Sciatic nerve (tissue), 2 donors: ENCODE results near the gene DEFB124. TPM values are rescaled to one million over a fixed set of nuclear protein-coding genes. Genes with fewer than 3 reads are reported as not detected.
"Not testable (repeated sequence)": the region's sequence is repeated elsewhere in the genome, so short reads cannot be mapped to it uniquely, and the experiment has no call there.

Experiments used
- ATAC-seq: fragments of 200-7000 bp; cut with Tn5 transposase; one replicate; pipeline ENCODE4 v1.9.1; 2020; ENCODE audit warnings: mild to moderate bottlenecking, moderate library complexity
- DNase-seq: peaks from one replicate; pipeline ENCODE4 v3.0.0-alpha.2; 2020; ENCODE audit warnings: low spot score
- intact Hi-C: fragments of 100-400 bp; cut with DNase I; formaldehyde crosslinking; loops from one replicate; pipeline ENCODE4 v1.14.2; 2022
- total RNA-seq: library from RNA; stranded (reverse); fragmentation: NEBNext Ultra II Directional; extraction: Animal tissue kit (Norgen Biotek cat#: 25700); gene quantifications from one replicate; pipeline ENCODE4 v1.2.1, GENCODE V29; 2021
- donor health status: DM: no; HTN: no; CAD: no.
- donor health status: DM: no; HTN: no; CAD: no.

The DEFB124 gene
- total RNA-seq, 1 donor from 2014 or later: 1.8 TPM

DNA sequence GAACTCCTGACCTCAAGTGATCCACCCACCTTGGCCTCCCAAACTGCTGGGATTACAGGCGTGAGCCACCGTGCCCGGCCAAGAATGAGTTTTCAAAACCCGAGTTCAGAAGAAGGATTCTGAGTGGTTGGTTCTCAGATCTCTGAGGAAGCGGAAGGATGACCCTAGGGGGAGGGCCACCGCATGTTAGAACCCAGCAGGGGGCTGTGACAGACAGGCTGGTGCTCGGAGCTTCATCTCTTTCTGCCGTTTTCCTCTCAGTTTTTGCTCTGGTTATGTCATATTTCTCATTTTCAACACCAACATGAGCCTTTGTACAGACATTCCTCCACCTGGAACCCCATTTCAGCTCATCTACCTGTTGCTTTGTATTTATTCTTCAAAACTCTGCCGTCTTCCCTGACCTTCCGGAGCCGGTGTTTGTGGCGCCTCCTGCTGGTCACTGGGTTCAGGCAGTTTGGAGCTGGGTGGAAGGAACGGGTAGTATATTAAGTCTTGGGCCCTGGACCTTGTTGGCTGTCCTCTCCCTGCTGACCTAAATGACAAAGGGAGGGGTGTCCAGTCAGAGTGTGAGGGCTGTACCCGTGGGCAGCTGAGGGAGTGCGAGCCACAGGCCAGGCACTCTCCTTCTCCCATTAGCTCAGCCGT is 34.8 kb downstream of the DEFB124 start, which contains the start of gene DEFB123:
TSS of gene DEFB123 (plus strand) at position 621 of the 648 bp plus-strand sequence. CDS start 67 bp downstream, outside the sequence.
- ATAC-seq (no peak), DNase-seq (no peak)
- intact Hi-C loops: no loop called here

DNA sequence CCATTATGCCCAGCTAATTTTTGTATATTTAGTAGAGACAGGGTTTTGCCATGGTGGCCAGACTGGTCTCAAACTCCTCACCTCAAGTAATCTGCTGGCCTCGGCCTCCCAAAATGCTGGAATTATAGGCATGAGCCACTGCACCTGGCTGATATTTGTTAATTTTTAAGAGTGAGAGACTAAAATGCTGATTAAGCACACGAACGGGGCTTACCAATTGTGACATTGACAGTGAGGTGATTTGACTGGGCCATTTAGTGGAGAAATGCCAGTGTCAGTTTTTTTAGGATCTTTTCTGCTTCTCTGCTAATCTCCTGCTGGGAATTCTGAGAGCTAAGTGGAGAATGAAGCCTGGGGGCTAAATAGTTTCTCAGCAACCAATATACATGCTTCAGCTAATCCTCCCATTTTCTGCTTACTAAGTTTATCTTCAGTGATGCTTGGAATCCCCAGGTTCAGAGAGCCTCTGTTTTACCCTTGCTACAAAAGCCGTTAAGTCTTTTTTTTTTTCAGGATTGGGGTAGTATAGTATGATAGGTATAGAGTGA is 44.3 kb downstream of the DEFB124 start:
- intact Hi-C loops: no loop called here
- no peak for ATAC-seq

DNA sequence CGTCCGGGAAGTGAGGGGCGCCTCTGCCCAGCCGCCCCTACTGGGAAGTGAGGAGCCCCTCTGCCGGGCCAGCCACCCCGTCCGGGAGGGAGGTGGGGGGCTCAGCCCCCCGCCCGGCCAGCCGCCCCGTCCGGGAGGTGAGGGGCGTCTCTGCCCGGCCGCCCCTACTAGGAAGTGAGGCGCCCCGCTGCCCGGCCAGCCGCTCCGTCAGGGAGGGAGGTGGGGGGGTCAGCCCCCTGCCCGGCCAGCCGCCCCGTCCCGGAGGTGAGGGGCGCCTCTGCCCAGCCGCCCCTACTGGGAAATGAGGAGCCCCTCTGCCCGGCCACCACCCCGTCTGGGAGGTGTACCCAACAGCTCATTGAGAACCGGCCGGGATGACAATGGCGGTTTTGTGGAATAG is 47.4 kb downstream of the DEFB124 start:
- intact Hi-C loops: not testable (repeated sequence)

More for the DNA sequence above, 44.3 kb downstream of the DEFB124 start:
- DNase-seq: no peak

DNA sequence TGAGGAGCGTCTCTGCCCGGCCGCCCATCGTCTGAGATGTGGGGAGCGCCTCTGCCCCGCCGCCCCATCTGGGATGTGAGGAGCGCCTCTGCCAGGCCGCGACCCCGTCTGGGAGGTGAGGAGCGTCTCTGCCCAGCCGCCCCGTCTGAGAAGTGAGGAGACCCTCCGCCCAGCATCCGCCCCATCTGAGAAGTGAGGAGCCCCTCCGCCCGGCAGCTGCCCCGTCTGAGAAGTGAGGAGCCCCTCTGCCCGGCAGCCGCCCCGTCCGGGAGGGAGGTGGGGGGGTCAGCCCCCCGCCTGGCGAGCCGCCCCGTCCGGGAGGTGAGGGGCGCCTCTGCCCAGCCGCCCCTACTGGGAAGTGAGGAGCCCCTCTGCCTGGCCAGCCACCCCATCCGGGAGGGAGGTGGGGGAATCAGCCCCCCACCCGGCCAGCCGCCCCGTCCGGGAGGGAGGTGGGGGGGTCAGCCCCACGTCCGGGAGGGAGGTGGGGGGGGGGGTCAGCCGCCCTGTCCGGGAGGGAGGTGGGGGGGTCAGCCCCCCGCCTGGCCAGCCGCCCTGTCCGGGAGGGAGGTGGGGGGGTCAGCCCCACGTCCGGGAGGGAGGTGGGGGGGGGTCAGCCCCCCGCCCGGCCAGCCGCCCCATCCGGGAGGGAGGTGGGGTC is 47.9 kb downstream of the DEFB124 start:
- ATAC-seq, DNase-seq, intact Hi-C loops: not testable (repeated sequence)

More for the DNA sequence above, 47.4 kb downstream of the DEFB124 start:
- not testable (repeated sequence) for DNase-seq, ATAC-seq

DNA sequence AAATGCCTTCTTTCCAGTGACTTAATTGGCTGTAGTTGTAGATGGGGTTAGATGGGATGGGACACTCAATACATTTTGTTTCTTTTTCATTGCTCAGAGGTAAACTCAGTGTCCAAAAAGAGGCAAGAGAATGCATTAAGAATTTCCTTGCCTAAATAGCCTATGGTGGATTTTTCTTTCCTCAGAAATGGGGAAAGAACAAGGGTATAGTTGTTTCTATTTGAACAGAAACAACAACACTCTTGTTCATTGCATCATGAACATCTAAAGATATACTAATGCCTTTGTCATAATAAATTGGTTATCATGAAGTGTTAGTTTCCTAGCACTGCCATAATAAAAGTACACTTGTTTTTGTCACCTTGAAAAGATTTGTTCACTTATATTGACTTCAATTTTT is 49.1 kb downstream of the DEFB124 start:
- DNase-seq (no peak), ATAC-seq (no peak)
- intact Hi-C loops: no loop called here

DNA sequence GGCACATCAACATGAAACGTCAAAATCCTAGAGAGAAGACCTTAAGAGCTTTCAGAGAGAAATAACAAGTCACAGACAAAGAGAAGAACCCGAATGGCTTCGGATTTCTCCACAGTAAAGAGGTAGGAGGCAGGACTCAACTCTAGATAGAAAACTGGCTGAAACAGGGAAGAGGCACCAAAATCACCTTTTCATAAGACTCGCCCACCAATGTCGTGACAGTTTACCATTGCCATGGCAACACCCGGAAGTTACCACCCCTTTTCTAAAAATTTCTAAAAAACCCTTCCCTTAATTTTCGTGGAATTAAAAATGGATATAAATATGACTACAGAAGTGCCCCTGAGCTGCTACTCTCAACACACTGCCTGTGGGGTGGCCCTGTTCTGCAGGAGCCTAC is 56.6 kb downstream of the DEFB124 start:
- ATAC-seq: no peak
- DNase-seq: no peak
- intact Hi-C loops: no loop called here

DNA sequence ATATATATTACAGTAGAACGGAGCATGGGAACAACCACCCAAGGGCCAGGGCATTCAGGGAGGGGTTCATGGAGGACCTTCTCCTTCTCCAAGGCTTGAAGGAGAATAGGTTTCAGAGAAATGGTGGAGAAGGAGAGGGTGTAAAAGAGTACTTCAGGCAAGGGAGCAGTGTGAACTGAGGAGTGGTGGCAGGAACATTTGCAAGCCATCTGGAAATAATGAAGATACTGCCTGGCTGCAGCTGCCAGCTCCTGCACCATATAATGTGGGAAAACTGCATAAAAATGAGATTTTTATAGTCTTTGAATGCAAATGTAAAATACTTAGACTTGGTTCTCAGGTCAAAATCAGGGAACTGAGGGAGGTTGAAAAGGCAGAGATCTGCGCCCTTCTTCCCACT is 59.3 kb downstream of the DEFB124 start:
- intact Hi-C loops: no loop called here
- DNase-seq: no peak
- ATAC-seq: no peak

Other genes with a start within 250 kb of the DEFB124 start
- gene DEFB115, start 217.5 kb downstream of the DEFB124 start, total RNA-seq: not detected
- not detected for gene DEFB116, start 166.5 kb downstream of the DEFB124 start, total RNA-seq
- not detected for gene DEFB118, start 106.5 kb downstream of the DEFB124 start, total RNA-seq
- gene DEFB119, start 84.5 kb downstream of the DEFB124 start, total RNA-seq: not detected
- not detected for gene DEFB121, start 68.9 kb downstream of the DEFB124 start, total RNA-seq
- gene DEFB123, start 34.5 kb downstream of the DEFB124 start, total RNA-seq: not detected
- gene REM1, start 161 bp upstream of the DEFB124 start, total RNA-seq: 7.2 TPM
- gene HM13, start 39.3 kb upstream of the DEFB124 start, total RNA-seq: 106 TPM
- 373 TPM for gene ID1, start 130.2 kb upstream of the DEFB124 start, total RNA-seq
- 8.3 TPM for gene COX4I2, start 162.8 kb upstream of the DEFB124 start, total RNA-seq
- gene BCL2L1, start 247.7 kb upstream of the DEFB124 start, total RNA-seq: 112 TPM